ENCODE results near the gene CCDC127.
"Not testable (repeated sequence)": the region's sequence is repeated elsewhere in the genome, so short reads cannot be mapped to it uniquely, and the experiment has no call there.

The CCDC127 gene

GRCh38 chr5:169071-169727, 48.8 kb downstream of the CCDC127 start:
- DNase-seq: no peak

- DNase-seq: no peak
Measured at GRCh38 chr5:167982-168660, 49.8 kb downstream of the CCDC127 start.

- no peak for DNase-seq
Measured at GRCh38 chr5:167511-167910, 50.4 kb downstream of the CCDC127 start.

- DNase-seq: no peak
Measured at GRCh38 chr5:166441-167372, 51.2 kb downstream of the CCDC127 start.

- DNase-seq: not testable (repeated sequence)
Measured at GRCh38 chr5:164783-165182, 53.2 kb downstream of the CCDC127 start.

DNA sequence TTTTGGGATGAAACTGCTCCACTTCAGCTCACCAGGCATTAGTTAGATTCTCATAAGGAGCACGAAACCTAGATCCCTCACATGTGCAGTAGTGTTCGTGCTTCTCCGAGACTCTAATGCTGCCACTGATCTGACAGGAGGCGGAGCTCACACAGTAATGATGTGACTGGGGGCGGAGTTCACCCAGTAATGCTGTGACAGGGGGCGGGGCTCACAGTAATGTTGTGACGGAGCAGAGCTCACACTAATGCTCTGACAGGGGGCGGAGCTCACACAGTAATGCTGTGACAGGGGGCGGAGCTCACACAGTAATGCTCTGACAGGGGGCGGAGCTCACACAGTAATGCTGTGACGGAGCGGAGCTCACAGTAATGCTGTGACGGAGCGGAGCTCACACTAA, 53.7 kb downstream of the CCDC127 start:
- no peak for DNase-seq

GRCh38 chr5:163841-164240, 54.1 kb downstream of the CCDC127 start:
- no peak for DNase-seq

DNA sequence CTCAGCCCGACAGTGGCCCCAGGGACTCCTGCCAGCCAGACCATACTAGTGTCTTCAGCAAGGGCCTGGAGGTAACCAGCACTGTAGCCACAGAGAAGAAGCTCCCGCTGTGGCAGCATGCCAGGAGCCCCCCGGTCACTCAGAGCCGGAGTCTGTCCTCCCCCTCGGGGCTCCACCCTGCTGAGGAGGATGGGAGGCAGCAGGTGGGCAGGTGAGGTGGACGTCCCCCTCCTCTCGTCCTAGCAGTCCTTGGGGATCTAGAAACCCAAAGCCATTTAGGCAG, 54.7 kb downstream of the CCDC127 start:
- no peak for DNase-seq

DNA sequence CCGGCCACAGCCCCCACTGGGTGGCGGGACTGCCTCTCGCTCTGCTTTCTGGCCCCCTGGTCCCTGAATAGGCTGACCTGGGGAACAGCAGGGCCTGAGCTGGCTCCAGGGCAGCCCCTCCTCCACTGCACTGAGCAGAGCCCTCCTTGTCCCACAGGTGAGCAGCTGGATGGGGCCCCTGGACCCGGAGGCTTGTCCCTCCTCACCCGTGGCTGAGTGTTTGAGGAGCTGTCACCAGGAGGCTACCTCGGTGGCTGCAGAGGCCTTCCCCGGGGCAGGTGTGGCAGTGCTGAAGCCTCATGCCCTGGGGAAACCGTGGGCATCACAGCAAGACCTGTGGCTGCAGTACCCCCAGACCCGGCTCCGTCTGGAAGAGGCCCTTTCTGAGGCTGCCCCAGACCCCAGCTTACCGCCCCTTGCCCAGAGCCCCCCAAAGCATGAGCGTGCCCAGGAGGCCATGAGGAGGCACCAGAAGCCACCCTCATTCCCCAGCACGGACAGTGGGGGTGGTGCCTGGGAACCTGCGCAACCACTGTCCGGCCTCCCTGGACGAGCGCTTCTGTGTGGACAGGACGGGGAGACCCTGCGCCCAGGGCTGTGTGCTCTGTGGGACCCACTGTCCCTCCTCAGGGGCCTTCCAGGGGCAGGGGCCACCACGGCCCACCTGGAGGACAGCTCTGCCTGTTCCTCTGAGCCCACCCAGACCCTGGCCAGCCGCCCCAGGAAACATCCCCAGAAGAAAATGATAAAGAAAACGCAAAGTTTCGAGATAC, 55.2 kb downstream of the CCDC127 start:
- no peak for DNase-seq

DNA sequence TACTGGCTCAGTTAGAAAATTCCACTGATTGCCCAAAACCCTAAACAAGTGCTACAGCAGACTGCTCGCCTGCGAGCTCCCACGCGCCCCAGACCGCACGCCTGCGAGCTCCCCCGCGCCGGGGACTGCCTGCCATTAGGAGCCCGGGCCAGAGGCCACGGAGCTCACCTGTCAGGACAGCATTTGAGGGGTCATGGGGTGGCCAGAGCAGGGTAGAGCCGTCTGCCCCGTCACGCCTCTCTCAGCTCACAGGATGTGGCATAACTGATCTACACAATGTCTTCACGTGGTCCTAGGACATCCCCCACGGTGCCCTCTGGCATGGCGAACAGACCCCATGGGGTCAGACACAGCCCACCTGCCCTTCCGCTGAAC, 55.8 kb downstream of the CCDC127 start:
- DNase-seq: no peak

DNA sequence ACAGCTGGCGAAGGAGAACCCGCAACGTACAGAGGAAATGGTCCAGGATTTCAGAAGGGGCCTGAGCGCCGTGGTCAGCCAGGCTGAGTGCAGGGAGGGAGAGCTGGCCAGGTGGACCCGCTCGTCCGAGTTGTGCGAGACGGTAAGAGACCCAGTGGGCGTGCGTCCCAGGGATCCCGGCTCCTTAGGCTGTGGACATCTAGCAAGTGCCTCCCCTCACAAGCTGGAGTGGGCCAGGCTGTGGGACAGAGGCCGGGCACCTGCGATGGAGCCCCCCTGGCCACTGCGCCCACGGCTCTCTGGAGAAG, 56.2 kb downstream of the CCDC127 start:
- no peak for DNase-seq

GRCh38 chr5:160921-161802, 56.8 kb downstream of the CCDC127 start:
- DNase-seq: no peak

- DNase-seq: no peak
Measured at GRCh38 chr5:160173-160510, 57.8 kb downstream of the CCDC127 start.

DNA sequence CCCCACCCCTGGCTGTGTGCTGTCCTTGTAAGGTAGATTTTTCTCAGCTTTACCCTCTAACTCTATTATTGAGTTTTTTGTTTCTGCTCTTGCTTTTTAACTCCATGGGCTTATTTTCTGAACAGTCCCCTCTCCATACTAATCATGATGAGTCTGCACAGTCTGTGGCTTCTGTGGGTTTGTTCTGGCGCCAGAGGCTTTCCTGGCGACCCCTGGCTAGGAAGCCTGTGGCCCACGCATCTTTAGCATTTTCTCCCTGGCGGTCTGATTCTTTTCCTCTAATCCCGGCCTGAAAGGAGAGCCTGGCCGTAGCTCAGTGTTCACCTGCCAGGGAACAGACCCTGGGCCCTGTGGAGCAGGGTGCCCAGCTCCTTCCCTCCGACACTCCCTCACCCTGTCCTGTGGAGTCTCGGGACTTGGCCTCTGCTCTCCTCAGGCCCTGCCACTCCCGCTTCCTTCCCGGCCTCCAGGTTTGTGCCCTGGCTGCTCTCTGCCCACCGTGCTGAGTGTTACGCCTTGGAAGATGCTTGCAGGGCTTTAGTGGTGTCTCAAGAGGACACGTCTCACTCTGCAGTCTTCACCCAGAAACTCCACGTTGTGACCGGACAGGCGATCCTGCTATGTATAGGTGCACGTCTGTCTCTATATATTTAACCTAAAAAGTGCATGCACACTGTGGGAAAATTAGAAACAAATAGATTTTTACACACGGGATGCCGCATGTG, 58.3 kb downstream of the CCDC127 start:
- no peak for DNase-seq

- no peak for DNase-seq
Measured at GRCh38 chr5:158807-159447, 59.0 kb downstream of the CCDC127 start.

DNA sequence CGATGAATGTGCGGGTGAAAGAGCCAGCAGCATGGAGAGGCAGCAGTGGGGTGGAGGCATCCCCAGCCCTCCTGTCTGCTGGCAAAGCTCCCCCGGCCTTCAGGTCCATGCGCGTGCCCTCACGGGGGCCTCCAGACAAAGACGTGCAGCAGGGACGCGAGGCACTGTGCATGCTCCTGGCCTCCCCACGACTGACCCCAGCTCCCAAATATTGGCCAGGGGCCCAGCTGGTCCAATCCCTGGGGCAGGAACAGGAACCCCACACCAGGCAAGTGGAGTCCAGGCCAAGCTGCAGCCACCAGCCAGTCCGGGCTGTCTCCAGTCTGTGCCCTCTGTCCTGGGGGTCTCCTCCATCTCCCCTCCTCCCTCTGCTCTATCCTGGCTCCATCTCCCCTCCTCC, 60.2 kb downstream of the CCDC127 start:
- no peak for DNase-seq

GRCh38 chr5:157126-157715, 60.7 kb downstream of the CCDC127 start:
- DNase-seq: no peak

GRCh38 chr5:156411-157072, 61.4 kb downstream of the CCDC127 start:
- no peak for DNase-seq

DNA sequence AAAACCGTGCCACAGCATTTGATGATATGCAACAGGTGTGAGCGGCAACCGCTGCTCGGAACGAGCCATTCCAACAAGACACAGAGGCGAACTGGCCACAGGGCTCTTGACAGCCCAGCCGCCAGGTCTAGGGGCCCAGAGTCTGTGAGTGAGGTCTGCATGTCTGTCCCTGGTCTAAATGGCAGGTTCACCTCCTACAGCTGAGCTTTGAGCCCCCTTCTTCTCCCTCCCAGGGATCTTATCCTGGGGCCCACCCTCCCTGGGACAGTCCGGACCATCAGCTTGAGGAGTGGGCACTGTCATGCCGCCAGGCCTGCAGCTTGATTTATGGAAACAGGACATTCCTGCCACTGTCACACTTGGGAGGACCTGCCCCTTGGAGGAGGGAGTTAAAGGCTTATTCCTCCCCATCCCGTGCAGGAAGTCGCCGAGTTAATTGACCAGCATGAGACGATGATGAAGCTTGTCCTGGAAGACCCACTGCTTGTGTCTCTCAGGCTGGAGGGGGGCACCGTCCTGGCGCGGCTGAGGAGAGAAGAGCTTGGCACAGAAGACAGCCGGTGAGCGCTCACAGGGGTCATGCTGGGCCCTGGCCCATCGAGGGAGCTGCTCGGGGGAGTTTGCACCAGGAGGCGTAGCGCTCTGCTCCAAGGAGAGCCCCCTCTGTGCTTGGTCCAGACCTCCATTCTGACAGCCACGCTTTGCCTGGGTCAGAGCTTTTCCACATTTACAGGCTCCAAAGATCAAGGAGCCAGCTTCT, 62.1 kb downstream of the CCDC127 start:
- no peak for DNase-seq

- DNase-seq: no peak
Measured at GRCh38 chr5:154826-155225, 63.1 kb downstream of the CCDC127 start.
